HepG2 (cell line): ENCODE results near the gene AP3D1. TPM values are rescaled to one million over a fixed set of nuclear protein-coding genes. Genes with fewer than 3 reads are reported as not detected.

Source experiments
- ADNP ChIP-seq: sonication (generic); formaldehyde crosslinking; IDR thresholded peaks from 2 replicates; pipeline ENCODE4 v1.4.0; 2020; ENCODE audit warnings: missing genetic modification reagents
- BCL6 ChIP-seq: IDR thresholded peaks from 2 replicates; pipeline ENCODE4 v1.6.1; 2016; ENCODE audit warnings: missing genetic modification reagents, missing compliant biosample characterization
- CCDC6 ChIP-seq: sonication (generic); formaldehyde crosslinking; IDR thresholded peaks from 2 replicates; pipeline ENCODE4 v1.8.1; 2022; ENCODE audit warnings: mild to moderate bottlenecking, missing genetic modification reagents, moderate library complexity
- ETV6 ChIP-seq: sonication (generic); formaldehyde crosslinking; conservative IDR thresholded peaks from 2 replicates; pipeline ENCODE4 v1.4.0; 2020; ENCODE audit warnings: missing genetic modification reagents
- HHEX ChIP-seq: IDR thresholded peaks from 2 replicates; pipeline ENCODE4 v1.6.1; 2016; ENCODE audit warnings: control low read depth
- IRF2 ChIP-seq: IDR thresholded peaks from 2 replicates; pipeline ENCODE4 v1.6.1; 2018; ENCODE audit warnings: missing genetic modification reagents, missing compliant biosample characterization
- KLF12 ChIP-seq: sonication (generic); formaldehyde crosslinking; IDR thresholded peaks from 2 replicates; pipeline ENCODE4 v1.4.0; 2020; ENCODE audit warnings: missing genetic modification reagents, borderline replicate concordance
- KLF13 ChIP-seq: sonication (generic); formaldehyde crosslinking; IDR thresholded peaks from 2 replicates; pipeline ENCODE4 v1.4.0; 2020; ENCODE audit warnings: mild to moderate bottlenecking, missing genetic modification reagents
- MTA1 ChIP-seq: sonication (generic); formaldehyde crosslinking; IDR thresholded peaks from 2 replicates; pipeline ENCODE4 v1.4.0; 2020; ENCODE audit warnings: missing genetic modification reagents, mild to moderate bottlenecking, borderline replicate concordance
- RFXANK ChIP-seq: IDR thresholded peaks from 2 replicates; pipeline ENCODE4 v1.6.1; 2016
- RNF2 ChIP-seq: fragments of 450-650 bp; conservative IDR thresholded peaks from 2 replicates; pipeline ENCODE4 v1.6.1; 2016; ENCODE audit warnings: low read depth
- SNAPC5 ChIP-seq: sonication (generic); formaldehyde crosslinking; IDR thresholded peaks from 2 replicates; pipeline ENCODE4 v1.8.1; 2023; ENCODE audit warnings: mild to moderate bottlenecking, missing genetic modification reagents, borderline replicate concordance
- SOX13 ChIP-seq, 3 experiments: fragments of 450-650 bp in 1 of 3; sonication (generic) in 1 of 3; formaldehyde crosslinking in 1 of 3; IDR thresholded peaks in 2 of 3; conservative IDR thresholded peaks in 1 of 3; 2 replicates each; pipeline versions ENCODE4 v1.5.0 to v1.6.1; 2016 to 2020; ENCODE audit warnings: antibody characterized with exemption in 1 of 3, mild to moderate bottlenecking in 1 of 3, missing compliant biosample characterization in 1 of 3, missing genetic modification reagents in 1 of 3, moderate library complexity in 1 of 3
- SYNCRIP ChIP-seq: fragments of 200-400 bp; formaldehyde crosslinking; IDR thresholded peaks from 2 replicates; pipeline ENCODE4 v1.6.1; 2018; ENCODE audit warnings: mild to moderate bottlenecking, low read depth, low read length; ENCODE audit not compliant: insufficient read depth
- TFDP2 ChIP-seq: sonication (generic); formaldehyde crosslinking; IDR thresholded peaks from 2 replicates; pipeline ENCODE4 v1.4.0; 2020; ENCODE audit warnings: missing genetic modification reagents
- TIGD3 ChIP-seq: sonication (generic); formaldehyde crosslinking; IDR thresholded peaks from 2 replicates; pipeline ENCODE4 v1.5.1; 2020; ENCODE audit warnings: mild to moderate bottlenecking, missing genetic modification reagents, borderline replicate concordance
- ZBTB49 ChIP-seq: sonication (generic); formaldehyde crosslinking; IDR thresholded peaks from 2 replicates; pipeline ENCODE4 v1.4.0; 2020; ENCODE audit warnings: missing genetic modification reagents, borderline replicate concordance
- ZFAT ChIP-seq: sonication (generic); formaldehyde crosslinking; conservative IDR thresholded peaks from 2 replicates; pipeline ENCODE4 v1.8.1; 2023; ENCODE audit warnings: missing genetic modification reagents, inconsistent platforms
- ZNF350 ChIP-seq: sonication (generic); formaldehyde crosslinking; IDR thresholded peaks from 2 replicates; pipeline ENCODE4 v1.4.0; 2020; ENCODE audit warnings: mild to moderate bottlenecking, low read depth, missing genetic modification reagents, borderline replicate concordance
- ZNF770 ChIP-seq: sonication (generic); formaldehyde crosslinking; IDR thresholded peaks from 2 replicates; pipeline ENCODE4 v1.5.0; 2020; ENCODE audit warnings: mild to moderate bottlenecking, missing genetic modification reagents
- polyA plus RNA-seq, 8 experiments: library from polyadenylated mRNA; depleted of rRNA in 3 of 8; stranded (reverse) in 7 of 8; unstranded in 1 of 8; fragments of >200 nt; fragmentation: Illumina TruSeq in 4 of 8; extraction: Trizol in 4 of 8; gene quantifications; 2 replicates each; pipeline versions ENCODE4 v1.2.1 to v1.2.3, GENCODE V29; 2011 to 2016; ENCODE audit warnings: low read depth in 4 of 8, missing spikeins in 1 of 8, mixed read lengths in 1 of 8; ENCODE audit not compliant: insufficient read depth in 1 of 8
- total RNA-seq, 5 experiments: library from RNA; depleted of rRNA; stranded (reverse); fragments of >200 nt; fragmentation: Illumina TruSeq; extraction: Trizol; gene quantifications; 2 replicates each; pipeline ENCODE4 v1.2.3, GENCODE V29; 2016; ENCODE audit warnings: low read depth in 1 of 5

The AP3D1 gene
- total and polyA plus RNA-seq, 2 of the 13 experiments (the other 11 are each of a cell fraction or from before 2014, with no cell fraction given) = 68.0 to 82.6 TPM

- TF ChIP-seq SYNCRIP (no peak), ZNF770 (CRISPR knock-in tag) (peak; percentile 91), SNAPC5 (peak; percentile 73; the same call in 1 of the 2 replicates), ZNF350 (CRISPR knock-in tag) (peak; percentile 85; the same call in 1 of the 2 replicates), RNF2 (no peak), MTA1 (CRISPR knock-in tag) (peak; percentile 87; the same call in 1 of the 2 replicates), SOX13 (IDR thresholded peaks at IDR 0.05) (peak; percentile 52; the same call in 1 of the 2 replicates), SOX13 (CRISPR knock-in tag; conservative IDR thresholded peaks at IDR 0.05 in 1 of 2, IDR thresholded peaks at IDR 0.05 in 1 of 2) (peak in 1 of 2 experiments; percentile 68; a peak in 2 of 4 replicates), KLF12 (CRISPR knock-in tag) (peak; percentile 40; the same call in 1 of the 2 replicates), ZFAT (CRISPR knock-in tag) (0 out of 2 replicates have a peak, but pooled peaks have one; percentile 33), BCL6 (CRISPR knock-in tag) (peak; percentile 77), CCDC6 (CRISPR knock-in tag) (peak; percentile 67; the same call in 1 of the 2 replicates), ADNP (CRISPR knock-in tag) (peak; percentile 97), HHEX (CRISPR knock-in tag) (peak; percentile 56; the same call in 1 of the 2 replicates), TIGD3 (CRISPR knock-in tag) (no peak), RFXANK (CRISPR knock-in tag) (no peak), TFDP2 (no peak), IRF2 (CRISPR knock-in tag) (peak; percentile 80), KLF13 (CRISPR knock-in tag) (no peak), ZBTB49 (CRISPR knock-in tag) (no peak), ETV6 (CRISPR knock-in tag) (no peak)
These were observed 17.5 kb upstream of the AP3D1 start (continued) for GRCh38 chr19:2168619-2169424.
